ENCODE results near the gene MCUR1. TPM values are rescaled to one million over a fixed set of nuclear protein-coding genes. Genes with fewer than 3 reads are reported as not detected.

Gene MCUR1
- total and polyA plus RNA-seq, 9 of the 15 experiments (the other 6 are each of a cell fraction or from before 2014, with no cell fraction given), result 5.1 to 60.2 (median 41.4) TPM

- TF ChIP-seq, protein P1, sequence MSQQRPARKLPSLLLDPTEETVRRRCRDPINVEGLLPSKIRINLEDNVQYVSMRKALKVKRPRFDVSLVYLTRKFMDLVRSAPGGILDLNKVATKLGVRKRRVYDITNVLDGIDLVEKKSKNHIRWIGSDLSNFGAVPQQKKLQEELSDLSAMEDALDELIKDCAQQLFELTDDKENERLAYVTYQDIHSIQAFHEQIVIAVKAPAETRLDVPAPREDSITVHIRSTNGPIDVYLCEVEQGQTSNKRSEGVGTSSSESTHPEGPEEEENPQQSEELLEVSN (IDR thresholded peaks at IDR 0.05; ENCODE audit: borderline replicate concordance in 1 of 2, extremely low read depth in 1 of 2, insufficient read depth in 1 of 2, insufficient read length in 1 of 2, low read depth in 1 of 2, low read length in 1 of 2, poor library complexity in 1 of 2, severe bottlenecking in 1 of 2), result no peak
- TF ChIP-seq SMARCE1 (IDR thresholded peaks at IDR 0.05) (no peak), KAT7 (CRISPR knock-in tag; IDR thresholded peaks at IDR 0.05; ENCODE audit: borderline replicate concordance) (no peak), MEF2A (IDR thresholded peaks at IDR 0.05; ENCODE audit: control insufficient read depth, low read depth, low read length) (no peak), PURB (CRISPR knock-in tag; IDR thresholded peaks at IDR 0.05; ENCODE audit: low read depth) (no peak)
These were observed 73.0 kb downstream of the MCUR1 start (continued) for GRCh38 chr6:13741365-13741764.

Other genes with a start within 250 kb of the MCUR1 start
- gene SIRT5, start 240.0 kb downstream of the MCUR1 start, total RNA-seq (2014; rRNA removed), result 7.4 and 8.6 TPM in 2 replicates
- 11.6 and 15.0 TPM in 2 replicates for gene SIRT5, start 240.0 kb downstream of the MCUR1 start, total RNA-seq (2014; rRNA removed; fragmentation: Illumina TruSeq; extraction: Trizol)
- gene SIRT5, start 240.0 kb downstream of the MCUR1 start, total RNA-seq (2015; rRNA removed; fragmentation: Illumina TruSeq; extraction: Trizol), result 10.0 and 13.4 TPM in 2 replicates
- gene SIRT5, start 240.0 kb downstream of the MCUR1 start, total RNA-seq (2021), result 8.6 and 8.7 TPM in 2 replicates
- 9.2 and 11.4 TPM in 2 replicates for gene SIRT5, start 240.0 kb downstream of the MCUR1 start, polyA plus RNA-seq (2011; rRNA removed)
- 12.5 and 15.7 TPM in 2 replicates for gene SIRT5, start 240.0 kb downstream of the MCUR1 start, polyA plus RNA-seq (2014; fragmentation: Illumina TruSeq; extraction: Trizol)
- gene SIRT5, start 240.0 kb downstream of the MCUR1 start, polyA plus RNA-seq (2014; fragmentation: Nextera tagmentation; extraction: Ambion mirVana), result 1 to 10 TPM; 2.1 to 2.3 TPM
- gene SIRT5, start 240.0 kb downstream of the MCUR1 start, polyA plus RNA-seq (2014; rRNA removed), result 11.7 and 15.7 TPM in 2 replicates
- 199 and 235 TPM in 2 replicates for gene NOL7, start 199.2 kb downstream of the MCUR1 start, total RNA-seq (2014; rRNA removed)
- gene NOL7, start 199.2 kb downstream of the MCUR1 start, total RNA-seq (2014; rRNA removed; fragmentation: Illumina TruSeq; extraction: Trizol), result 167 and 196 TPM in 2 replicates
- gene NOL7, start 199.2 kb downstream of the MCUR1 start, total RNA-seq (2015; rRNA removed; fragmentation: Illumina TruSeq; extraction: Trizol), result 159 and 162 TPM in 2 replicates
- 137 and 146 TPM in 2 replicates for gene NOL7, start 199.2 kb downstream of the MCUR1 start, total RNA-seq (2021)
- gene NOL7, start 199.2 kb downstream of the MCUR1 start, polyA plus RNA-seq (2011; rRNA removed), result 47.0 and 79.2 TPM in 2 replicates
- gene NOL7, start 199.2 kb downstream of the MCUR1 start, polyA plus RNA-seq (2014; fragmentation: Illumina TruSeq; extraction: Trizol), result 157 and 177 TPM in 2 replicates
- gene NOL7, start 199.2 kb downstream of the MCUR1 start, polyA plus RNA-seq (2014; fragmentation: Nextera tagmentation; extraction: Ambion mirVana), result 10 to 100 TPM; 19.4 to 23.4 TPM
- 214 TPM in 2 replicates for gene NOL7, start 199.2 kb downstream of the MCUR1 start, polyA plus RNA-seq (2014; rRNA removed)
- 34.7 and 36.4 TPM in 2 replicates for gene RANBP9, start 102.7 kb downstream of the MCUR1 start, total RNA-seq (2014; rRNA removed)
- 64.8 and 74.0 TPM in 2 replicates for gene RANBP9, start 102.7 kb downstream of the MCUR1 start, total RNA-seq (2014; rRNA removed; fragmentation: Illumina TruSeq; extraction: Trizol)
- gene RANBP9, start 102.7 kb downstream of the MCUR1 start, total RNA-seq (2015; rRNA removed; fragmentation: Illumina TruSeq; extraction: Trizol), result 60.3 and 61.5 TPM in 2 replicates
- 80.4 and 87.0 TPM in 2 replicates for gene RANBP9, start 102.7 kb downstream of the MCUR1 start, total RNA-seq (2021)
- gene RANBP9, start 102.7 kb downstream of the MCUR1 start, polyA plus RNA-seq (2011; rRNA removed), result 54.2 and 83.6 TPM in 2 replicates
- 124 and 130 TPM in 2 replicates for gene RANBP9, start 102.7 kb downstream of the MCUR1 start, polyA plus RNA-seq (2014; fragmentation: Illumina TruSeq; extraction: Trizol)
- gene RANBP9, start 102.7 kb downstream of the MCUR1 start, polyA plus RNA-seq (2014; fragmentation: Nextera tagmentation; extraction: Ambion mirVana), result 10 to 100 TPM; 27.5 to 31.2 TPM
- gene RANBP9, start 102.7 kb downstream of the MCUR1 start, polyA plus RNA-seq (2014; rRNA removed), result 51.2 and 53.5 TPM in 2 replicates
- 13.4 and 15.2 TPM in 2 replicates for gene RNF182, start 110.4 kb upstream of the MCUR1 start, total RNA-seq (2014; rRNA removed)
- 21.3 and 25.3 TPM in 2 replicates for gene RNF182, start 110.4 kb upstream of the MCUR1 start, total RNA-seq (2014; rRNA removed; fragmentation: Illumina TruSeq; extraction: Trizol)
- 13.6 and 15.6 TPM in 2 replicates for gene RNF182, start 110.4 kb upstream of the MCUR1 start, total RNA-seq (2015; rRNA removed; fragmentation: Illumina TruSeq; extraction: Trizol)
- gene RNF182, start 110.4 kb upstream of the MCUR1 start, total RNA-seq (2021), result 21.3 and 22.8 TPM in 2 replicates
- 19.7 and 25.2 TPM in 2 replicates for gene RNF182, start 110.4 kb upstream of the MCUR1 start, polyA plus RNA-seq (2011; rRNA removed)
- gene RNF182, start 110.4 kb upstream of the MCUR1 start, polyA plus RNA-seq (2014; fragmentation: Illumina TruSeq; extraction: Trizol), result 21.9 and 22.0 TPM in 2 replicates
- gene RNF182, start 110.4 kb upstream of the MCUR1 start, polyA plus RNA-seq (2014; fragmentation: Nextera tagmentation; extraction: Ambion mirVana), result 10 to 100 TPM; 15.7 to 17.5 TPM
- 12.0 and 12.8 TPM in 2 replicates for gene RNF182, start 110.4 kb upstream of the MCUR1 start, polyA plus RNA-seq (2014; rRNA removed)

Measured in K562 (cell line).